K562 (cell line): ENCODE measurements around the gene ATP5PB. TPM values are rescaled to one million over a fixed set of nuclear protein-coding genes. Genes with fewer than 3 reads are reported as not detected.
A peak's percentile ranks its signal among the peaks of the same experiment; 100 is the strongest.

Experiments
- CXXC5 ChIP-seq: fragments of 250-450 bp; sonication (Bioruptor Pico); IDR thresholded peaks from 2 replicates; pipeline ENCODE4 v1.8.0; 2022; ENCODE audit warnings: inconsistent platforms, mild to moderate bottlenecking, moderate library complexity
- SNIP1 ChIP-seq: fragments of 450-650 bp; IDR thresholded peaks from 2 replicates; pipeline ENCODE4 v1.7.1; 2017; ENCODE audit warnings: low read depth, mild to moderate bottlenecking
- STAG1 ChIP-seq: sonication (generic); formaldehyde crosslinking; IDR thresholded peaks from 2 replicates; pipeline ENCODE4 v1.5.0; 2020; ENCODE audit warnings: missing genetic modification reagents, borderline replicate concordance
- ZNF639 ChIP-seq, 2 experiments: fragments of 200-800 bp in 1 of 2; sonication (Bioruptor generic) in 1 of 2; sonication (generic) in 1 of 2; formaldehyde crosslinking in 1 of 2; IDR thresholded peaks in 1 of 2; conservative IDR thresholded peaks in 1 of 2; 2 replicates each; pipeline versions ENCODE4 v1.5.0 to v1.6.1; 2016 to 2020; ENCODE audit warnings: missing compliant biosample characterization in 1 of 2, missing genetic modification characterization in 1 of 2, missing genetic modification reagents in 1 of 2
- polyA plus RNA-seq, 8 experiments: library from polyadenylated mRNA; depleted of rRNA in 4 of 8; stranded (reverse) in 5 of 8; unstranded in 3 of 8; fragments of >200 nt; fragmentation: Nextera tagmentation in 2 of 8; fragmentation: Illumina TruSeq in 1 of 8; extraction: Ambion mirVana in 2 of 8; extraction: Trizol in 1 of 8; gene quantifications; 2 replicates each; pipeline versions ENCODE4 v1.2.1 to v1.2.3, GENCODE V29; 2011 to 2014; ENCODE audit warnings: inconsistent platforms in 1 of 8, missing spikeins in 1 of 8
- total RNA-seq, 7 experiments: library from RNA; depleted of rRNA in 6 of 7; stranded (reverse); fragments of >200 nt in 6 of 7; fragmentation: Illumina TruSeq in 2 of 7; extraction: Trizol in 2 of 7; gene quantifications; 2 replicates each; pipeline versions ENCODE4 v1.2.1 to v1.2.3, GENCODE V29; 2011 to 2021; ENCODE audit warnings: low replicate concordance in 1 of 7
- TF ChIP-seq, protein P1 (sequence below): fragments of 450-650 bp; IDR thresholded peaks from 2 replicates; pipeline ENCODE4 v1.6.1; 2016; ENCODE audit warnings: mild to moderate bottlenecking, moderate library complexity
- TF ChIP-seq, protein P2 (sequence below), 3 experiments: IDR thresholded peaks in 2 of 3; conservative IDR thresholded peaks in 1 of 3; 2 replicates each; pipeline ENCODE4 v1.5.1; 2011 to 2012; ENCODE audit warnings: low read length in 3 of 3, mild to moderate bottlenecking in 3 of 3, control low read depth in 2 of 3, improper control_type of control experiment in 1 of 3, inconsistent platforms in 1 of 3, low read depth in 1 of 3, mixed read lengths in 1 of 3, moderate library complexity in 1 of 3; ENCODE audit not compliant: insufficient read depth in 2 of 3
- TF ChIP-seq, protein P3 (sequence below): IDR thresholded peaks from 2 replicates; pipeline ENCODE4 v1.6.1; 2011; ENCODE audit not compliant: insufficient read length; ENCODE audit errors: extremely low read depth
- TF ChIP-seq, protein P4 (sequence below): fragments of 450-650 bp; conservative IDR thresholded peaks from 2 replicates; pipeline ENCODE4 v1.6.1; 2016; ENCODE audit warnings: missing genetic modification characterization, low read depth, mild to moderate bottlenecking, missing compliant biosample characterization, moderate library complexity

ATP5PB gene
- total and polyA plus RNA-seq, 9 of the 15 experiments (the other 6 are each of a cell fraction or from before 2014, with no cell fraction given), result 651 to 2,735 (median 1,061) TPM

DNA sequence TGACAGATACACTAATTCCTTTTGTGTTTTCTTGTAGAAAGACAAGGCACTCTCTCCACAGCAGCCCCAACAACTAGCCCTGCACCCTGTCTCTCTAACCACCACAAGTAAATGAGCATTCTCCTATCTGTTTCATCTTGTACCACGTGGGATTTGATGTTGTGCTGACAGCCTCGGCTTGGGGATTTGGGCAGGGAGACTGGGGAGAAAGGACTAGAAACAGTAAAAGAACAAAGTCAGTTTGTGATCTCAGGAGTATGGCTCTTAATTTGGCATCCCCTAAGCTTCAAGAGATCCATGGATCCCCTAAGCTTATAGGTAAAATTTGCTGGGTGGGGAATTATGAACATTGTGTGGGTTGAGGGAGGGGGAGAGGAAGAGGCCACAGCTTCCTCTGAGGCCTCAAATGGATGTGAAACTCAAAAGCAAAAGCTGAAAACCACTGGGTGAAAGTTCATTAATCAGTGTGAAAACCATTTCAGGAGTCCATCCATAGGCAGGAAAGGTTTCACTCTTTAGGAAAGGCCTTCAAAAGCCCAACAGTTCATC lies 27.6 kb downstream of the ATP5PB start (continued):
- TF ChIP-seq, protein P1, sequence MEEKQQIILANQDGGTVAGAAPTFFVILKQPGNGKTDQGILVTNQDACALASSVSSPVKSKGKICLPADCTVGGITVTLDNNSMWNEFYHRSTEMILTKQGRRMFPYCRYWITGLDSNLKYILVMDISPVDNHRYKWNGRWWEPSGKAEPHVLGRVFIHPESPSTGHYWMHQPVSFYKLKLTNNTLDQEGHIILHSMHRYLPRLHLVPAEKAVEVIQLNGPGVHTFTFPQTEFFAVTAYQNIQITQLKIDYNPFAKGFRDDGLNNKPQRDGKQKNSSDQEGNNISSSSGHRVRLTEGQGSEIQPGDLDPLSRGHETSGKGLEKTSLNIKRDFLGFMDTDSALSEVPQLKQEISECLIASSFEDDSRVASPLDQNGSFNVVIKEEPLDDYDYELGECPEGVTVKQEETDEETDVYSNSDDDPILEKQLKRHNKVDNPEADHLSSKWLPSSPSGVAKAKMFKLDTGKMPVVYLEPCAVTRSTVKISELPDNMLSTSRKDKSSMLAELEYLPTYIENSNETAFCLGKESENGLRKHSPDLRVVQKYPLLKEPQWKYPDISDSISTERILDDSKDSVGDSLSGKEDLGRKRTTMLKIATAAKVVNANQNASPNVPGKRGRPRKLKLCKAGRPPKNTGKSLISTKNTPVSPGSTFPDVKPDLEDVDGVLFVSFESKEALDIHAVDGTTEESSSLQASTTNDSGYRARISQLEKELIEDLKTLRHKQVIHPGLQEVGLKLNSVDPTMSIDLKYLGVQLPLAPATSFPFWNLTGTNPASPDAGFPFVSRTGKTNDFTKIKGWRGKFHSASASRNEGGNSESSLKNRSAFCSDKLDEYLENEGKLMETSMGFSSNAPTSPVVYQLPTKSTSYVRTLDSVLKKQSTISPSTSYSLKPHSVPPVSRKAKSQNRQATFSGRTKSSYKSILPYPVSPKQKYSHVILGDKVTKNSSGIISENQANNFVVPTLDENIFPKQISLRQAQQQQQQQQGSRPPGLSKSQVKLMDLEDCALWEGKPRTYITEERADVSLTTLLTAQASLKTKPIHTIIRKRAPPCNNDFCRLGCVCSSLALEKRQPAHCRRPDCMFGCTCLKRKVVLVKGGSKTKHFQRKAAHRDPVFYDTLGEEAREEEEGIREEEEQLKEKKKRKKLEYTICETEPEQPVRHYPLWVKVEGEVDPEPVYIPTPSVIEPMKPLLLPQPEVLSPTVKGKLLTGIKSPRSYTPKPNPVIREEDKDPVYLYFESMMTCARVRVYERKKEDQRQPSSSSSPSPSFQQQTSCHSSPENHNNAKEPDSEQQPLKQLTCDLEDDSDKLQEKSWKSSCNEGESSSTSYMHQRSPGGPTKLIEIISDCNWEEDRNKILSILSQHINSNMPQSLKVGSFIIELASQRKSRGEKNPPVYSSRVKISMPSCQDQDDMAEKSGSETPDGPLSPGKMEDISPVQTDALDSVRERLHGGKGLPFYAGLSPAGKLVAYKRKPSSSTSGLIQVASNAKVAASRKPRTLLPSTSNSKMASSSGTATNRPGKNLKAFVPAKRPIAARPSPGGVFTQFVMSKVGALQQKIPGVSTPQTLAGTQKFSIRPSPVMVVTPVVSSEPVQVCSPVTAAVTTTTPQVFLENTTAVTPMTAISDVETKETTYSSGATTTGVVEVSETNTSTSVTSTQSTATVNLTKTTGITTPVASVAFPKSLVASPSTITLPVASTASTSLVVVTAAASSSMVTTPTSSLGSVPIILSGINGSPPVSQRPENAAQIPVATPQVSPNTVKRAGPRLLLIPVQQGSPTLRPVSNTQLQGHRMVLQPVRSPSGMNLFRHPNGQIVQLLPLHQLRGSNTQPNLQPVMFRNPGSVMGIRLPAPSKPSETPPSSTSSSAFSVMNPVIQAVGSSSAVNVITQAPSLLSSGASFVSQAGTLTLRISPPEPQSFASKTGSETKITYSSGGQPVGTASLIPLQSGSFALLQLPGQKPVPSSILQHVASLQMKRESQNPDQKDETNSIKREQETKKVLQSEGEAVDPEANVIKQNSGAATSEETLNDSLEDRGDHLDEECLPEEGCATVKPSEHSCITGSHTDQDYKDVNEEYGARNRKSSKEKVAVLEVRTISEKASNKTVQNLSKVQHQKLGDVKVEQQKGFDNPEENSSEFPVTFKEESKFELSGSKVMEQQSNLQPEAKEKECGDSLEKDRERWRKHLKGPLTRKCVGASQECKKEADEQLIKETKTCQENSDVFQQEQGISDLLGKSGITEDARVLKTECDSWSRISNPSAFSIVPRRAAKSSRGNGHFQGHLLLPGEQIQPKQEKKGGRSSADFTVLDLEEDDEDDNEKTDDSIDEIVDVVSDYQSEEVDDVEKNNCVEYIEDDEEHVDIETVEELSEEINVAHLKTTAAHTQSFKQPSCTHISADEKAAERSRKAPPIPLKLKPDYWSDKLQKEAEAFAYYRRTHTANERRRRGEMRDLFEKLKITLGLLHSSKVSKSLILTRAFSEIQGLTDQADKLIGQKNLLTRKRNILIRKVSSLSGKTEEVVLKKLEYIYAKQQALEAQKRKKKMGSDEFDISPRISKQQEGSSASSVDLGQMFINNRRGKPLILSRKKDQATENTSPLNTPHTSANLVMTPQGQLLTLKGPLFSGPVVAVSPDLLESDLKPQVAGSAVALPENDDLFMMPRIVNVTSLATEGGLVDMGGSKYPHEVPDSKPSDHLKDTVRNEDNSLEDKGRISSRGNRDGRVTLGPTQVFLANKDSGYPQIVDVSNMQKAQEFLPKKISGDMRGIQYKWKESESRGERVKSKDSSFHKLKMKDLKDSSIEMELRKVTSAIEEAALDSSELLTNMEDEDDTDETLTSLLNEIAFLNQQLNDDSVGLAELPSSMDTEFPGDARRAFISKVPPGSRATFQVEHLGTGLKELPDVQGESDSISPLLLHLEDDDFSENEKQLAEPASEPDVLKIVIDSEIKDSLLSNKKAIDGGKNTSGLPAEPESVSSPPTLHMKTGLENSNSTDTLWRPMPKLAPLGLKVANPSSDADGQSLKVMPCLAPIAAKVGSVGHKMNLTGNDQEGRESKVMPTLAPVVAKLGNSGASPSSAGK, result no peak
- TF ChIP-seq ZNF639 (CRISPR knock-in tag; conservative IDR thresholded peaks at IDR 0.05 in 1 of 2, IDR thresholded peaks at IDR 0.05 in 1 of 2) (peak in 1 of 2 experiments; percentile 38; a peak in 1 of 4 replicates), SNIP1 (no peak), CXXC5 (peak; percentile 28; the same call in 1 of the 2 replicates), STAG1 (no peak)
- TF ChIP-seq, protein P2, sequence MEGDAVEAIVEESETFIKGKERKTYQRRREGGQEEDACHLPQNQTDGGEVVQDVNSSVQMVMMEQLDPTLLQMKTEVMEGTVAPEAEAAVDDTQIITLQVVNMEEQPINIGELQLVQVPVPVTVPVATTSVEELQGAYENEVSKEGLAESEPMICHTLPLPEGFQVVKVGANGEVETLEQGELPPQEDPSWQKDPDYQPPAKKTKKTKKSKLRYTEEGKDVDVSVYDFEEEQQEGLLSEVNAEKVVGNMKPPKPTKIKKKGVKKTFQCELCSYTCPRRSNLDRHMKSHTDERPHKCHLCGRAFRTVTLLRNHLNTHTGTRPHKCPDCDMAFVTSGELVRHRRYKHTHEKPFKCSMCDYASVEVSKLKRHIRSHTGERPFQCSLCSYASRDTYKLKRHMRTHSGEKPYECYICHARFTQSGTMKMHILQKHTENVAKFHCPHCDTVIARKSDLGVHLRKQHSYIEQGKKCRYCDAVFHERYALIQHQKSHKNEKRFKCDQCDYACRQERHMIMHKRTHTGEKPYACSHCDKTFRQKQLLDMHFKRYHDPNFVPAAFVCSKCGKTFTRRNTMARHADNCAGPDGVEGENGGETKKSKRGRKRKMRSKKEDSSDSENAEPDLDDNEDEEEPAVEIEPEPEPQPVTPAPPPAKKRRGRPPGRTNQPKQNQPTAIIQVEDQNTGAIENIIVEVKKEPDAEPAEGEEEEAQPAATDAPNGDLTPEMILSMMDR (IDR thresholded peaks at IDR 0.05 in 2 of 3, conservative IDR thresholded peaks at IDR 0.05 in 1 of 3; ENCODE audit: insufficient read depth in 2 of 3, low read depth in 1 of 3, low read length in 3 of 3), result no peak
- TF ChIP-seq, protein P3, sequence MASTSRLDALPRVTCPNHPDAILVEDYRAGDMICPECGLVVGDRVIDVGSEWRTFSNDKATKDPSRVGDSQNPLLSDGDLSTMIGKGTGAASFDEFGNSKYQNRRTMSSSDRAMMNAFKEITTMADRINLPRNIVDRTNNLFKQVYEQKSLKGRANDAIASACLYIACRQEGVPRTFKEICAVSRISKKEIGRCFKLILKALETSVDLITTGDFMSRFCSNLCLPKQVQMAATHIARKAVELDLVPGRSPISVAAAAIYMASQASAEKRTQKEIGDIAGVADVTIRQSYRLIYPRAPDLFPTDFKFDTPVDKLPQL, result no peak
- TF ChIP-seq, protein P4, sequence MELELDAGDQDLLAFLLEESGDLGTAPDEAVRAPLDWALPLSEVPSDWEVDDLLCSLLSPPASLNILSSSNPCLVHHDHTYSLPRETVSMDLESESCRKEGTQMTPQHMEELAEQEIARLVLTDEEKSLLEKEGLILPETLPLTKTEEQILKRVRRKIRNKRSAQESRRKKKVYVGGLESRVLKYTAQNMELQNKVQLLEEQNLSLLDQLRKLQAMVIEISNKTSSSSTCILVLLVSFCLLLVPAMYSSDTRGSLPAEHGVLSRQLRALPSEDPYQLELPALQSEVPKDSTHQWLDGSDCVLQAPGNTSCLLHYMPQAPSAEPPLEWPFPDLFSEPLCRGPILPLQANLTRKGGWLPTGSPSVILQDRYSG, result 0 out of 2 replicates have a peak, but pooled peaks have one; percentile 33
